Measurements from ENCODE around the gene PAFAH2.
"Not testable (repeated sequence)": the region's sequence is repeated elsewhere in the genome, so short reads cannot be mapped to it uniquely, and the experiment has no call there.

Gene PAFAH2

DNA sequence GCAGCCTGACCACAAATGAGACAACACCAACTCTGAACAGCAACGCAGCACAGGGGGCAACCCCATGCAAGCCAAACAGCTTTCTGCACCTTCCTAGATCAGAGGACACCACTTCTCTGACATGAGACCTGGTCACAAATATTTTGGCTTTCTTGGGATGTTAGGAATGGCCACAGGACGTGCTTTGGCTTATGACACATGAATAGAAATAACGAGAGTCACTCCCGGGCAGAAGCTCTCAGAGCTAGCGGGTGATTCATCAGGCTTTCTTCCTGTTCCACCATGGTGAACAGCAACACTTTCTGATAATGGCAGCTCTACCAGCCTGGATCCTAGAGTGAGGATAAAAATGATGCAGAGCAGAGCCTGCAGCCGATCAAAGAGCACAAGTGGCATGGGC is 39.4 kb downstream of the PAFAH2 start:
- WGBS (ENCODE audit: insufficient coverage, insufficient read length) = no CpG with 5 or more reads among the region's 6 CpGs

GRCh38 chr1:25955553-25955952 is 42.3 kb downstream of the PAFAH2 start:
- Histone ChIP-seq H3K9me3 (ENCODE audit: control insufficient read depth, insufficient read depth, low read length) (no peaks in the 10 kb centered on the region), H3K4me1 (ENCODE audit: control insufficient read depth, insufficient read depth, low read length) (no peaks in the 10 kb centered on the region), H3K36me3 (ENCODE audit: control insufficient read depth, insufficient read depth, low read length) (no peaks in the 10 kb centered on the region), H3K27ac (ENCODE audit: low read length) (no peak overlapping the region), H3K27me3 (ENCODE audit: control insufficient read depth, insufficient read depth, low read length) (no peaks in the 10 kb centered on the region), H3K4me3 (ENCODE audit: low read length) (no peak overlapping the region)
- no peak for DNase-seq (ENCODE audit: low read depth, low spot score)

More for the DNA sequence above, 39.4 kb downstream of the PAFAH2 start:
- H3K27me3 ChIP-seq (ENCODE audit: control insufficient read depth, insufficient read depth, low read length) = no peaks in the 10 kb centered on the region
- 0 out of 2 replicates have a peak, but pooled peaks cover 5% of the 10 kb centered on the region for H3K36me3 ChIP-seq (ENCODE audit: control insufficient read depth, insufficient read depth, low read length)
- H3K27ac ChIP-seq (ENCODE audit: low read length) = no peak overlapping the region
- no peaks in the 10 kb centered on the region for H3K4me1 ChIP-seq (ENCODE audit: control insufficient read depth, insufficient read depth, low read length)
- no peaks in the 10 kb centered on the region for H3K9me3 ChIP-seq (ENCODE audit: control insufficient read depth, insufficient read depth, low read length)
- DNase-seq (ENCODE audit: low read depth, low spot score) = no peak
- no peak overlapping the region for H3K4me3 ChIP-seq (ENCODE audit: low read length)

DNA sequence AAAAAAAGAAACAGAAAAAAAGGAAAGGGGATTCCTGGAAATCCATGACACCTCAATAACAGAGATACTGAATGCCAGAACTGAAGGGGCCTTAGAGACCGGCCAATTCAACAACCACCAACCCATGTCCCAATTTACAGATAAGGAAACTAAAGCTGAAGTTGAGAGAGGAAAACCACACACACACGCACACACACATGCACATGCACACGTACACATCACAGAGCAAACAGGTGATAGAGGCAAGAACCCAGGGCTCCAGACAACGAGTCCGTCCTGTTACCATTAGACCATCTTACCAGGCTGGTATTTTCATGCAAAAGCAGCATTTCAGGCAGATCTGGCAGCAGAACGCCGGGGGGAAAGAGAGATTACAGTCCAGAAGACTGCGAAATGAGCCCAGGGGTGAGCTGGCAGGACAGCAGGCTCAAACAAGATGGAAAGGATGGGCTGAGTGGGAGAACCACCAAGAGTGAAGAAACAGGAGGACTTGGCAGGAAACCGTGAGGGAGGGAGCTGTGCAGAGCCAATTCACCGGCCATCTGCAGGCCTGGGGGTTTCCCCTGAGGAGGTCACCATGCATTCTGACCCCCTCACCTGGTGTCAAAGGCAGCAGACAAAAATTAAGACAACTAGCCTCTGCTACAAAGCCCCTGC is 43.5 kb downstream of the PAFAH2 start:
- H3K9me3 ChIP-seq (ENCODE audit: control insufficient read depth, insufficient read depth, low read length) = no peaks in the 10 kb centered on the region
- H3K4me1 ChIP-seq (ENCODE audit: control insufficient read depth, insufficient read depth, low read length) = no peaks in the 10 kb centered on the region
- H3K27me3 ChIP-seq (ENCODE audit: control insufficient read depth, insufficient read depth, low read length) = no peaks in the 10 kb centered on the region
- no peak for DNase-seq (ENCODE audit: low read depth, low spot score)
- H3K27ac ChIP-seq (ENCODE audit: low read length) = no peak overlapping the region
- H3K36me3 ChIP-seq (ENCODE audit: control insufficient read depth, insufficient read depth, low read length) = no peaks in the 10 kb centered on the region
- no peak overlapping the region for H3K4me3 ChIP-seq (ENCODE audit: low read length)
- no CpG with 5 or more reads among the region's 10 CpGs for WGBS (ENCODE audit: insufficient coverage, insufficient read length)

GRCh38 chr1:25952841-25953401 is 44.9 kb downstream of the PAFAH2 start:
- H3K27ac ChIP-seq (ENCODE audit: low read length) = no peak overlapping the region
- DNase-seq (ENCODE audit: low read depth, low spot score) = no peak
- no peaks in the 10 kb centered on the region for H3K9me3 ChIP-seq (ENCODE audit: control insufficient read depth, insufficient read depth, low read length)
- no peaks in the 10 kb centered on the region for H3K27me3 ChIP-seq (ENCODE audit: control insufficient read depth, insufficient read depth, low read length)
- no peak overlapping the region for H3K4me3 ChIP-seq (ENCODE audit: low read length)
- H3K4me1 ChIP-seq (ENCODE audit: control insufficient read depth, insufficient read depth, low read length) = no peaks in the 10 kb centered on the region
- H3K36me3 ChIP-seq (ENCODE audit: control insufficient read depth, insufficient read depth, low read length) = no peaks in the 10 kb centered on the region
- no CpG with 5 or more reads among the region's 4 CpGs for WGBS (ENCODE audit: insufficient coverage, insufficient read length)

GRCh38 chr1:25948641-25949040 is 49.2 kb downstream of the PAFAH2 start:
- Histone ChIP-seq H3K27me3 (ENCODE audit: control insufficient read depth, insufficient read depth, low read length) (no peaks in the 10 kb centered on the region), H3K4me1 (ENCODE audit: control insufficient read depth, insufficient read depth, low read length) (no peaks in the 10 kb centered on the region), H3K4me3 (ENCODE audit: low read length) (no peak overlapping the region), H3K9me3 (ENCODE audit: control insufficient read depth, insufficient read depth, low read length) (no peaks in the 10 kb centered on the region), H3K36me3 (ENCODE audit: control insufficient read depth, insufficient read depth, low read length) (no peaks in the 10 kb centered on the region), H3K27ac (ENCODE audit: low read length) (no peak overlapping the region)
- no CpG with 5 or more reads among the region's 4 CpGs for WGBS (ENCODE audit: insufficient coverage, insufficient read length)
- no peak for DNase-seq (ENCODE audit: low read depth, low spot score)

DNA sequence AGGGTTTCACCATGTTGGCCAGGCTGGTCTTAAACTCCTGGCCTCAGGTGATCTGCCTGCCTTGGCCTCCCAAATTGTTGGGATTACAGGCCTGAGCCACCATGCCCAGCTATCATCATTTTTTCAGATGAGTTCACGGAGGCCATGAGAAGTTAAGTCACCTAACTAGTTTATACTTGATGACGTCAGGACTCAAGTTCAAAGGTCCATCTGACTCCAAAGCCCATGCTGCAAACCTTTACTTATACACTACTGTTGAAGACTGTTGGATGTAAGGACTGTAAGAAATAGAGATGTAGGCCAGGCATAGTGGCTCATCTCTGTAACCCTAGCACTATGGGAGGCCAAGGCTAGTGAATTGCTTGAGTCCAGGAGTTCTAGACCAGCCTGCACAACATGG is 50.8 kb downstream of the PAFAH2 start:
- H3K27me3 ChIP-seq (ENCODE audit: control insufficient read depth, insufficient read depth, low read length) = no peaks in the 10 kb centered on the region
- H3K27ac ChIP-seq (ENCODE audit: low read length) = no peak overlapping the region
- no peaks in the 10 kb centered on the region for H3K9me3 ChIP-seq (ENCODE audit: control insufficient read depth, insufficient read depth, low read length)
- no peaks in the 10 kb centered on the region for H3K4me1 ChIP-seq (ENCODE audit: control insufficient read depth, insufficient read depth, low read length)
- no peak overlapping the region for H3K4me3 ChIP-seq (ENCODE audit: low read length)
- H3K36me3 ChIP-seq (ENCODE audit: control insufficient read depth, insufficient read depth, low read length) = no peaks in the 10 kb centered on the region
- DNase-seq (ENCODE audit: low read depth, low spot score) = no peak
- WGBS (ENCODE audit: insufficient coverage, insufficient read length) = no CpG with 5 or more reads among the region's 2 CpGs

DNA sequence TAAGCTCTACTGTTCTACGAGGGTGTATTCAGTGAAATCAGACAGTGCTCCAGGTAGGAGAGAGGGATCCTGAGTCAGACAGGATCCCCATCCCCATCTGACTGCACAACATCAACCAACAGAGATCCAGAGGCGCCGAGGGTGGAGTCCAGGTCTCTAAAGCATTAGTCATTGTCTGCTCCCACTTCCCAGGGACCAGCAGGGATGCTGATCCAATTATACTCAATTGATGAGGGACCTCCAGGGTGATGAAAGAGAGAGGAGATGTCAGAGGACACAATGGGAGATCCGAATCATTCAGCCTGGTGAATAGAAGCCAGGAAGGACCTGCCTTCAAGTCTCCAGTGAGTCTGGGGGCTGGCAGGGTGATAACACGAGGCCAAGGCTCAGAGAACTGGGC is 52.1 kb downstream of the PAFAH2 start:
- H3K27me3 ChIP-seq (ENCODE audit: control insufficient read depth, insufficient read depth, low read length) = no peaks in the 10 kb centered on the region
- WGBS (ENCODE audit: insufficient coverage, insufficient read length) = no CpG with 5 or more reads among the region's 5 CpGs
- no peaks in the 10 kb centered on the region for H3K36me3 ChIP-seq (ENCODE audit: control insufficient read depth, insufficient read depth, low read length)
- H3K4me3 ChIP-seq (ENCODE audit: low read length) = no peak overlapping the region
- H3K4me1 ChIP-seq (ENCODE audit: control insufficient read depth, insufficient read depth, low read length) = no peaks in the 10 kb centered on the region
- no peak for DNase-seq (ENCODE audit: low read depth, low spot score)
- H3K9me3 ChIP-seq (ENCODE audit: control insufficient read depth, insufficient read depth, low read length) = no peaks in the 10 kb centered on the region
- no peak overlapping the region for H3K27ac ChIP-seq (ENCODE audit: low read length)

- Histone ChIP-seq H3K27ac (ENCODE audit: low read length) (no peak overlapping the region), H3K36me3 (ENCODE audit: control insufficient read depth, insufficient read depth, low read length) (no peaks in the 10 kb centered on the region), H3K9me3 (ENCODE audit: control insufficient read depth, insufficient read depth, low read length) (no peaks in the 10 kb centered on the region), H3K4me1 (ENCODE audit: control insufficient read depth, insufficient read depth, low read length) (no peaks in the 10 kb centered on the region), H3K4me3 (ENCODE audit: low read length) (no peak overlapping the region), H3K27me3 (ENCODE audit: control insufficient read depth, insufficient read depth, low read length) (no peaks in the 10 kb centered on the region)
- WGBS (ENCODE audit: insufficient coverage, insufficient read length) = no CpG with 5 or more reads among the region's 3 CpGs
- DNase-seq (ENCODE audit: low read depth, low spot score) = no peak
Observed at GRCh38 chr1:25944986-25945385, 52.9 kb downstream of the PAFAH2 start.

DNA sequence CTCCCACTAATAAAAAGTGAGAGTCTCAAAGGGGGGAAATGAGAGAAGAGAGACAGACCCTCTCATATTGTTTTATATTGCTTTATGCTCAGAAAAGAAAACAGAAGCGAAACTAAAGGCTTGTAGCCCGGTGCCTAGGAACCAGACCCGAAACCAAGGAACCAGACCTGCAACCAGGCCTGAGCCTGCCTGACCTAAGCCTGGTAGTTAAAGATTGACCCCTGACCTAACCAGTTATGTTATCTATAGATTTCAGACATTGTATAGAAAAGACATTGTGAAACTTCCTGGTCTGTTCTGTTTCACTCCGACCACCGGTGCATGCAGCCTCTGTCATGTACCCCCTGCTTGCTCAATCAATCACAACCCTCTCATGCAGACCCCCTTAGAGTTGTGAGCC is 54.4 kb downstream of the PAFAH2 start:
- H3K9me3 ChIP-seq (ENCODE audit: control insufficient read depth, insufficient read depth, low read length); H3K36me3 ChIP-seq (ENCODE audit: control insufficient read depth, insufficient read depth, low read length); H3K4me3 ChIP-seq (ENCODE audit: low read length); DNase-seq (ENCODE audit: low read depth, low spot score); H3K4me1 ChIP-seq (ENCODE audit: control insufficient read depth, insufficient read depth, low read length); H3K27ac ChIP-seq (ENCODE audit: low read length); H3K27me3 ChIP-seq (ENCODE audit: control insufficient read depth, insufficient read depth, low read length): not testable (repeated sequence)
- no CpG with 5 or more reads among the region's 5 CpGs for WGBS (ENCODE audit: insufficient coverage, insufficient read length)

- Histone ChIP-seq H3K27me3 (ENCODE audit: control insufficient read depth, insufficient read depth, low read length) (no peaks in the 10 kb centered on the region), H3K9me3 (ENCODE audit: control insufficient read depth, insufficient read depth, low read length) (no peaks in the 10 kb centered on the region), H3K27ac (ENCODE audit: low read length) (no peak overlapping the region), H3K36me3 (ENCODE audit: control insufficient read depth, insufficient read depth, low read length) (no peaks in the 10 kb centered on the region), H3K4me3 (ENCODE audit: low read length) (no peak overlapping the region), H3K4me1 (ENCODE audit: control insufficient read depth, insufficient read depth, low read length) (no peaks in the 10 kb centered on the region)
- WGBS (ENCODE audit: insufficient coverage, insufficient read length) = no CpG with 5 or more reads among the region's 4 CpGs
- DNase-seq (ENCODE audit: low read depth, low spot score) = no peak
Observed at GRCh38 chr1:25936947-25937346, 60.9 kb downstream of the PAFAH2 start.

All from iPS DF 6.9 (cell line).